GM18519 (cell line): Measurements from ENCODE around the gene ZNF45.
"Not testable (repeated sequence)": the region's sequence is repeated elsewhere in the genome, so short reads cannot be mapped to it uniquely, and the experiment has no call there.

Experiments used
- ATAC-seq: cut with Tn5 transposase; IDR thresholded peaks from one replicate; pipeline ENCODE4 v1.9.1; 2021; ENCODE audit warnings: mild to moderate bottlenecking, moderate library complexity; ENCODE audit not compliant: unreplicated experiment, low FRiP score

The ZNF45 gene

GRCh38 chr19:43934985-43935708 is at the start of gene ZNF45:
Gene ZNF45, minus strand, starts transcription at chr19:43935282. Its CDS starts 13,097 bp downstream, at chr19:43922185.
- ATAC-seq, result peak; percentile 79

- no peak for ATAC-seq
These were observed 49.6 kb upstream of the ZNF45 start for GRCh38 chr19:43984687-43985000.

GRCh38 chr19:43983912-43984686 is 49.0 kb upstream of the ZNF45 start, which contains the start of gene ZNF155:
Gene ZNF155, plus strand, starts transcription at chr19:43984188. Its CDS starts 4,356 bp downstream, at chr19:43988544.
- ATAC-seq, result no peak

- no peak for ATAC-seq
These were observed 48.4 kb upstream of the ZNF45 start for GRCh38 chr19:43983544-43983911.

GRCh38 chr19:43976732-43977131 is 41.6 kb upstream of the ZNF45 start:
- no peak for ATAC-seq

GRCh38 chr19:43966079-43966694 is 31.1 kb upstream of the ZNF45 start:
- no peak for ATAC-seq

GRCh38 chr19:43960411-43960810 is 25.3 kb upstream of the ZNF45 start:
- ATAC-seq, result no peak

GRCh38 chr19:43957891-43958290 is 22.8 kb upstream of the ZNF45 start:
- no peak for ATAC-seq

- no peak for ATAC-seq
These were observed 21.7 kb upstream of the ZNF45 start for GRCh38 chr19:43956827-43957226.

GRCh38 chr19:43950834-43951645 is 16.0 kb upstream of the ZNF45 start, which contains the start of gene ZNF221:
Gene ZNF221, plus strand, starts transcription at chr19:43951228. Its CDS starts 11,499 bp downstream, at chr19:43962727.
- peak; percentile 53 for ATAC-seq

GRCh38 chr19:43949803-43950202 is 14.7 kb upstream of the ZNF45 start:
- ATAC-seq, result not testable (repeated sequence)

- ATAC-seq, result not testable (repeated sequence)
These were observed 12.3 kb upstream of the ZNF45 start for GRCh38 chr19:43947412-43947811.

- no peak for ATAC-seq
These were observed 6.1 kb upstream of the ZNF45 start for GRCh38 chr19:43941209-43941608.

GRCh38 chr19:43940719-43941118 is 5.6 kb upstream of the ZNF45 start:
- no peak for ATAC-seq

- ATAC-seq, result no peak
These were observed 4.6 kb upstream of the ZNF45 start for GRCh38 chr19:43939557-43940260.

- no peak for ATAC-seq
These were observed 1.1 kb upstream of the ZNF45 start for GRCh38 chr19:43936188-43936587.

- ATAC-seq, result no peak
These were observed 762 bp downstream of the ZNF45 start for GRCh38 chr19:43934055-43934984.

GRCh38 chr19:43928820-43929219 is 6.3 kb downstream of the ZNF45 start:
- no peak for ATAC-seq

GRCh38 chr19:43923875-43924274 is 11.2 kb downstream of the ZNF45 start:
- no peak for ATAC-seq
